Astrocyte of the cerebellum (primary cell): ENCODE measurements around the gene NKAPD1.
A peak's percentile ranks its signal among the peaks of the same experiment; 100 is the strongest.

ENCODE experiments used
- DNase-seq: peaks from one replicate; pipeline ENCODE4 v3.0.0-alpha.2; 2011; ENCODE audit warnings: low read depth
- H3K4me3 ChIP-seq: 2 replicates; pipeline ENCODE4 v1.5.1; 2011; ENCODE audit warnings: mild to moderate bottlenecking, low read depth, low read length, moderate library complexity
- CTCF ChIP-seq: IDR thresholded peaks from 2 replicates; pipeline ENCODE4 v1.5.1; 2012; ENCODE audit warnings: low read length, low read depth, moderate library complexity, mild to moderate bottlenecking; ENCODE audit errors: missing control alignments
- in situ Hi-C: cut with HindIII; loops from 2 replicates; pipeline ENCODE4 v1.10.0; 2017; ENCODE audit warnings: low sequenced_read_pairs

NKAPD1 gene

GRCh38 chr11:112051768-112052167, 22.3 kb upstream of the NKAPD1 start:
- no peak for DNase-seq
- no peak for TF ChIP-seq CTCF
- no peak overlapping the region for H3K4me3 ChIP-seq
- in situ Hi-C loops = no loop called here

GRCh38 chr11:112057170-112057569, 16.9 kb upstream of the NKAPD1 start:
- TF ChIP-seq CTCF = no peak
- no peak for DNase-seq

GRCh38 chr11:112058103-112058502, 16.0 kb upstream of the NKAPD1 start:
- in situ Hi-C loops = loop anchor here (5.0 kb wide), 1 partner anchor 36 kb away; no protein-coding TSS in a partner anchor
- no peak for TF ChIP-seq CTCF
- DNase-seq = no peak
- H3K4me3 ChIP-seq = no peak overlapping the region

More at GRCh38 chr11:112057170-112057569, 16.9 kb upstream of the NKAPD1 start:
- in situ Hi-C loops = loop anchor here (5.0 kb wide), 1 partner anchor 35 kb away; no protein-coding TSS in a partner anchor
- no peak overlapping the region for H3K4me3 ChIP-seq

GRCh38 chr11:112062923-112063322, 11.2 kb upstream of the NKAPD1 start:
- in situ Hi-C loops = no loop called here
- H3K4me3 ChIP-seq = no peak overlapping the region
- TF ChIP-seq CTCF = no peak
- no peak for DNase-seq

GRCh38 chr11:112082729-112083128, 8.6 kb downstream of the NKAPD1 start:
- in situ Hi-C loops = no loop called here
- no peak for DNase-seq
- no peak overlapping the region for H3K4me3 ChIP-seq
- no peak for TF ChIP-seq CTCF

GRCh38 chr11:112085822-112086421, 11.8 kb downstream of the NKAPD1 start:
- TF ChIP-seq CTCF = no peak
- DNase-seq = no peak
- H3K4me3 ChIP-seq = peak overlapping the region; percentile 98
- in situ Hi-C loops = no loop called here
